ENCODE data around the gene POC1A. TPM values are rescaled to one million over a fixed set of nuclear protein-coding genes. Genes with fewer than 3 reads are reported as not detected.

Gene POC1A
- total RNA-seq, 1 experiment from 2014 or later, result 29.0 TPM

- H3K23me2 ChIP-seq (ENCODE audit: insufficient read length, low read depth, low read length, poor library complexity, severe bottlenecking), result no peaks in the 10 kb centered on the region
- no peak overlapping the region for H3K4ac ChIP-seq (ENCODE audit: low read depth, low read length)
- H3K79me1 ChIP-seq (ENCODE audit: insufficient read depth, low read depth, low read length, poor library complexity, severe bottlenecking), result no peaks in the 10 kb centered on the region
- DNase-seq, result no peak
- H3K9me3 ChIP-seq (ENCODE audit: control insufficient read depth, low read depth, low read length), result no peaks in the 10 kb centered on the region
- H3K36me3 Mint-ChIP-seq (ENCODE audit: insufficient read depth in 1 of 3, low read depth in 3 of 3), result no peaks in the 10 kb centered on the region
- no peak for TF ChIP-seq CTCF (conservative IDR thresholded peaks at IDR 0.05)
- no peak overlapping the region for H2BK120ac ChIP-seq (ENCODE audit: low read depth, low read length, poor library complexity, severe bottlenecking)
- H3K14ac ChIP-seq (ENCODE audit: insufficient read depth, low read length), result peak overlapping the region; percentile 66; the same call in 1 of the 2 replicates
- H3K27me3 ChIP-seq (ENCODE audit: insufficient read depth, low read length), result no peaks in the 10 kb centered on the region
- no peak overlapping the region for H2BK15ac ChIP-seq (ENCODE audit: low read depth, low read length)
- no peak overlapping the region for H3K23ac ChIP-seq (ENCODE audit: insufficient read length, low read depth, low read length)
- H2AK5ac ChIP-seq (ENCODE audit: insufficient read length, low read length), result no peak overlapping the region
- H3K9ac ChIP-seq (ENCODE audit: extremely low read depth, insufficient read length, low read length), result no peak overlapping the region
- H4K91ac ChIP-seq (ENCODE audit: insufficient read length, low read depth, low read length), result no peak overlapping the region
- no peak overlapping the region for H2BK12ac ChIP-seq (ENCODE audit: insufficient read length, low read depth, low read length)
- H4K8ac ChIP-seq (replicated peaks; ENCODE audit: insufficient read length, low read depth, low read length), result no peak overlapping the region
- no peak overlapping the region for H3K27ac ChIP-seq (ENCODE audit: insufficient read length, low read depth, low read length)
- no peak overlapping the region for H3K27ac Mint-ChIP-seq
- peaks cover 10% of the 10 kb centered on the region; the same call in 1 of the 2 replicates for H3K27me3 Mint-ChIP-seq (ENCODE audit: low read depth)
- H3K4me2 ChIP-seq (ENCODE audit: insufficient read depth, insufficient read length, low read length), result no peak overlapping the region
- no peaks in the 10 kb centered on the region for H4K20me1 ChIP-seq (ENCODE audit: control insufficient read depth, insufficient read depth, insufficient read length)
- H3K4me3 Mint-ChIP-seq, result no peak overlapping the region
- no peak overlapping the region for H4K5ac ChIP-seq (ENCODE audit: insufficient read length, low read depth, low read length)
- no peaks in the 10 kb centered on the region for H3K4me1 ChIP-seq (ENCODE audit: insufficient read depth, low read length)
- H3T11ph ChIP-seq (ENCODE audit: low read length), result no peak overlapping the region
- no peak overlapping the region for H2BK5ac ChIP-seq (ENCODE audit: insufficient read length, low read length)
- no peak overlapping the region for H2AFZ ChIP-seq (ENCODE audit: low read length)
- no peak overlapping the region for H3K56ac ChIP-seq (ENCODE audit: insufficient read length, low read depth, low read length)
- no CpG with 5 or more reads among the region's 4 CpGs for WGBS (ENCODE audit: extremely low coverage, insufficient read length, low lambda C conversion rate)
- H3K79me2 ChIP-seq (ENCODE audit: insufficient read depth, low read length), result no peaks in the 10 kb centered on the region
- no peak overlapping the region for H3K18ac ChIP-seq (ENCODE audit: insufficient read length, low read depth, low read length)
- H3K9me3 Mint-ChIP-seq, result no peaks in the 10 kb centered on the region
- no peak overlapping the region for H2BK20ac ChIP-seq (ENCODE audit: low read depth, low read length, poor library complexity, severe bottlenecking)
- peaks cover 15 to 17% of the 10 kb centered on the region in 2 experiments for H3K4me1 Mint-ChIP-seq
Measured at GRCh38 chr3:52181543-52181942, 27.3 kb upstream of the POC1A start.

All from H9 (cell line).